Endothelial cell of umbilical vein (primary cell): ENCODE results near the gene TXN2. TPM values are rescaled to one million over a fixed set of nuclear protein-coding genes. Genes with fewer than 3 reads are reported as not detected.
"Not testable (repeated sequence)": the region's sequence is repeated elsewhere in the genome, so short reads cannot be mapped to it uniquely, and the experiment has no call there.

Source experiments
- BruUV-seq: library from RNA; stranded (reverse); fragments of 400-500 nt; replicated peaks from 2 replicates; lab custom pipeline; 2021; lab: Mats Ljungman, UMichigan
- CTCF ChIA-PET: fragments of 300-600, 350-600 bp; sonication (Branson Sonifier 250); formaldehyde crosslinking; loops from one replicate; lab custom pipeline; 2021; ENCODE audit warnings: antibody characterized with exemption, inconsistent platforms; lab: Charles Lee
- POLR2A ChIA-PET: fragments of 300-600, 350-600 bp; sonication (Branson Sonifier 250); formaldehyde crosslinking; loops from one replicate; lab custom pipeline; 2021; ENCODE audit warnings: antibody characterized with exemption, inconsistent platforms; lab: Charles Lee
- DNase-seq: peaks from one replicate; pipeline ENCODE4 v3.0.0-alpha.2; 2011; ENCODE audit warnings: low read depth, low spot score
- FAIRE-seq: peaks from 2 replicates; lab custom pipeline; 2011; peaks lifted over from hg19 to GRCh38; lab: Jason Lieb, UNC
- H2AFZ ChIP-seq: 2 replicates; pipeline ENCODE4 v1.6.0; 2012; ENCODE audit warnings: low read depth, low read length, control low read depth, inconsistent platforms
- H3K27ac ChIP-seq: 2 replicates; pipeline ENCODE4 v1.5.1; 2011; ENCODE audit warnings: low read depth, mild to moderate bottlenecking, control low read depth, low read length, moderate library complexity; ENCODE audit not compliant: insufficient read depth
- H3K27me3 ChIP-seq, 2 experiments: 2 replicates each; pipeline versions ENCODE4 v1.6.0 to v1.6.1; 2011; ENCODE audit warnings: low read length in 2 of 2, mixed read lengths in 1 of 2; ENCODE audit not compliant: control insufficient read depth in 2 of 2, insufficient read depth in 2 of 2
- H3K36me3 ChIP-seq, 2 experiments: 2 replicates in 1 of 2; 3 replicates in 1 of 2; pipeline ENCODE4 v1.5.1; 2011; ENCODE audit warnings: low read length in 2 of 2, mild to moderate bottlenecking in 1 of 2, moderate library complexity in 1 of 2; ENCODE audit not compliant: control insufficient read depth in 2 of 2, insufficient read depth in 2 of 2; ENCODE audit errors: extremely low read depth in 1 of 2
- H3K4me1 ChIP-seq: 3 replicates; pipeline ENCODE4 v1.5.1; 2011; ENCODE audit warnings: mild to moderate bottlenecking, low read length; ENCODE audit not compliant: control insufficient read depth, insufficient read depth; ENCODE audit errors: extremely low read depth
- H3K4me2 ChIP-seq: 2 replicates; pipeline ENCODE4 v1.6.1; 2011; ENCODE audit warnings: low read length, control low read depth, mixed read lengths; ENCODE audit not compliant: insufficient read depth
- H3K4me3 ChIP-seq, 3 experiments: fragments of 200-600 bp in 1 of 3; sonication (generic), shearing (Covaris generic) in 1 of 3; replicated peaks in 1 of 3; 2 replicates each; pipeline ENCODE4 v1.5.1; 2011 to 2016; ENCODE audit warnings: control low read depth in 3 of 3, low read length in 3 of 3, mild to moderate bottlenecking in 2 of 3, inconsistent platforms in 1 of 3, low read depth in 1 of 3, moderate library complexity in 1 of 3; ENCODE audit not compliant: insufficient read depth in 1 of 3
- H3K79me2 ChIP-seq: 2 replicates; pipeline ENCODE4 v1.6.0; 2012; ENCODE audit warnings: low read length, inconsistent platforms; ENCODE audit not compliant: control insufficient read depth, insufficient read depth
- H3K9ac ChIP-seq: replicated peaks from 2 replicates; pipeline ENCODE3; 2011; ENCODE audit warnings: low read length, control low read depth; ENCODE audit not compliant: insufficient read depth; ENCODE audit errors: extremely low read depth
- H3K9me1 ChIP-seq: replicated peaks from 3 replicates; pipeline ENCODE4 v1.6.0; 2011; ENCODE audit warnings: mild to moderate bottlenecking, low read length; ENCODE audit not compliant: control insufficient read depth, insufficient read depth; ENCODE audit errors: extremely low read depth
- H3K9me3 ChIP-seq: replicated peaks from 2 replicates; pipeline ENCODE4 v1.5.1; 2012; ENCODE audit warnings: low read length, inconsistent platforms; ENCODE audit not compliant: control insufficient read depth, insufficient read depth
- H4K20me1 ChIP-seq: replicated peaks from 2 replicates; pipeline ENCODE3; 2011; ENCODE audit warnings: mild to moderate bottlenecking, low read length; ENCODE audit not compliant: control insufficient read depth, insufficient read depth; ENCODE audit errors: extremely low read depth
- dilution Hi-C: fragments of 300-500 bp; cut with MboI; formaldehyde crosslinking; loops from one replicate; pipeline ENCODE4 v1.15.0; 2019; ENCODE audit warnings: low sequenced_read_pairs; ENCODE audit not compliant: extremely low pct_ligation_motif_present
- intact Hi-C: fragments of 100-400 bp; cut with micrococcal nuclease; formaldehyde crosslinking; loops from one replicate; pipeline ENCODE4 v1.10.0; 2022
- polyA plus RNA-seq, 4 experiments: library from polyadenylated mRNA; depleted of rRNA in 3 of 4; stranded (reverse) in 3 of 4; unstranded in 1 of 4; fragments of >200 nt; gene quantifications; 2 replicates each; pipeline versions ENCODE4 v1.2.1 to v1.2.3, GENCODE V29; 2011 to 2012; ENCODE audit warnings: missing spikeins in 1 of 4
- total RNA-seq: library from RNA; stranded (reverse); gene quantifications from 2 replicates; pipeline ENCODE4 v1.2.3, GENCODE V29; 2021
- TF ChIP-seq, protein P1 (sequence below), 2 donors: IDR thresholded peaks; 1 replicate in 1 of 2; 2 replicates in 1 of 2; pipeline ENCODE4 v1.5.1; 2011; ENCODE audit warnings: low read length in 2 of 2, mild to moderate bottlenecking in 2 of 2, moderate library complexity in 2 of 2, control low read depth in 1 of 2, inconsistent platforms in 1 of 2, low read depth in 1 of 2; ENCODE audit not compliant: insufficient read depth in 1 of 2; ENCODE audit errors: extremely low read depth in 1 of 2

TXN2 gene
- total and polyA plus RNA-seq, 2 donors (not counting 3 experiments of a cell fraction or from before 2014, with no cell fraction given), result 75.9 to 183 TPM

DNA sequence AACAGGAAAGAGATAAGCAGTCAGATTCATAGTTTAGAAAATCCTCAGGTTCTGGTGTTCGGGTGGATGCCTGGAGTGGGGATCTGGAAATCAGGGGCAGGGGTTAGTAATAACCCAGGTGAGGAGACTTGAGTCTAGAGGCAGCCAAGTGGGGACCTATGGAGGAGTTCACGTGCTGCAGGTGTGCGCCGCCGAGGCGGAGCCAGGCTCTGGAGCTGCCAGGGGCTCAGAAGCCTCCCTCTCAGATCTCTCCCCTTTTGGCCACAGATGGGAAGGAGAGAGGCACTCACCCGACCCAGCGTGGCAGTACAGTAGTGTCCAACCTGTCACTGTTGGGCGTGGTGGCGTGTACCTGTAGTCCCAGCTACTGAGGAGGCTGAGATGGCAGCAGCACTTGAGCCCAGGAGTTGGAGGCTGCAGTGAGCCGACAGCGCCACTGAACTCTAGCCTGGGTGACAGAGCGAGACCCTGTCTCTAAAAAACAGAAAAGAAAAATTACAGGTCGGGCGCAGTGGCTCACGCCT, 27.5 kb downstream of the TXN2 start:
- no peak overlapping the region for H3K4me2 ChIP-seq
- H3K4me3 ChIP-seq, result no peak overlapping the region
- no peaks in the 10 kb centered on the region for H3K27me3 ChIP-seq
- peaks cover 24% of the 10 kb centered on the region for H3K4me1 ChIP-seq
- no peaks in the 10 kb centered on the region for H3K9me1 ChIP-seq
- H4K20me1 ChIP-seq, result no peaks in the 10 kb centered on the region
- no TSS peak for BruUV-seq
- CTCF ChIA-PET, result interaction anchor here (3.0 kb wide), 1 partner anchor 17 kb away, joined by 22 read pairs; no protein-coding TSS in a partner anchor
- intact Hi-C loops, result no loop called here
- no peaks in the 10 kb centered on the region for H3K79me2 ChIP-seq
- no peak for DNase-seq
- no peaks in the 10 kb centered on the region for H3K9me3 ChIP-seq
- H3K36me3 ChIP-seq, result no peaks in the 10 kb centered on the region
- dilution Hi-C loops, result no loop called here
- POLR2A ChIA-PET, result no interaction called here
- FAIRE-seq, result no peak
- TF ChIP-seq, protein P1, sequence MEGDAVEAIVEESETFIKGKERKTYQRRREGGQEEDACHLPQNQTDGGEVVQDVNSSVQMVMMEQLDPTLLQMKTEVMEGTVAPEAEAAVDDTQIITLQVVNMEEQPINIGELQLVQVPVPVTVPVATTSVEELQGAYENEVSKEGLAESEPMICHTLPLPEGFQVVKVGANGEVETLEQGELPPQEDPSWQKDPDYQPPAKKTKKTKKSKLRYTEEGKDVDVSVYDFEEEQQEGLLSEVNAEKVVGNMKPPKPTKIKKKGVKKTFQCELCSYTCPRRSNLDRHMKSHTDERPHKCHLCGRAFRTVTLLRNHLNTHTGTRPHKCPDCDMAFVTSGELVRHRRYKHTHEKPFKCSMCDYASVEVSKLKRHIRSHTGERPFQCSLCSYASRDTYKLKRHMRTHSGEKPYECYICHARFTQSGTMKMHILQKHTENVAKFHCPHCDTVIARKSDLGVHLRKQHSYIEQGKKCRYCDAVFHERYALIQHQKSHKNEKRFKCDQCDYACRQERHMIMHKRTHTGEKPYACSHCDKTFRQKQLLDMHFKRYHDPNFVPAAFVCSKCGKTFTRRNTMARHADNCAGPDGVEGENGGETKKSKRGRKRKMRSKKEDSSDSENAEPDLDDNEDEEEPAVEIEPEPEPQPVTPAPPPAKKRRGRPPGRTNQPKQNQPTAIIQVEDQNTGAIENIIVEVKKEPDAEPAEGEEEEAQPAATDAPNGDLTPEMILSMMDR (IDR thresholded peaks at IDR 0.05; ENCODE audit: extremely low read depth in 1 of 2, insufficient read depth in 1 of 2, low read depth in 1 of 2, low read length in 2 of 2), result no peak
- no peak overlapping the region for H3K9ac ChIP-seq
- H3K27ac ChIP-seq, result no peak overlapping the region
- H2AFZ ChIP-seq, result no peak overlapping the region

DNA sequence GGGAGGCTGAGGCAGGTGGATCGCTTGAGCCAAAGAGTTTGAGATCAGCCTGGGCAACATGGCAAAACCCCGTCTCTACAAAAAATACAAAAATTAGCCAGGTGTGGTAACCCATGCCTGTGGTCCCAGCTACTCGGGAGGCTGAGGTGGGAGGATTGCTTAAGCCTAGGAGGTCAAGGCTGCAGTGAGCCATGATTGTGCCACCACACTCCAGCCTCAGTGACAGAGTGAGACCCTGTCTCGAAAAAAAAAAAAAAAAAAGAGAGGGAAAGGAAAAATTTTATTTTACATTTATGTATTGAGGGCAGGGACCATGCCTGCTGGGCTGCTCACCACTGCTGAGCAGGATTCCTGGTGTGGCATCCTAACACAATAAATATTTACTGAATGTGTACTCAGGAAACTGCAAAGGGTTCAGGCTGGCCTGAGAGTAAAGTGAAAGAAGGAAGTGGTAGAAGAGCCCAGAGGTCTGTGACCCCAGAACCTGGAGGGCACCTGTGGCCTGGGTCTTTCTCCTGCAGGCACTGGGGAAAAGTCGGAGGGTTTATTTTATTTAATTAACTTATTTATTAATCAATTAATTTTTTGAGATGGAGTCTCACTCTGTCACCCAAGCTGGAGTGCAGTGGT, 28.3 kb downstream of the TXN2 start:
- dilution Hi-C loops, H2AFZ ChIP-seq, H3K79me2 ChIP-seq, H4K20me1 ChIP-seq, H3K9me3 ChIP-seq, BruUV-seq, intact Hi-C loops, H3K36me3 ChIP-seq, H3K27me3 ChIP-seq, DNase-seq, H3K9ac ChIP-seq, H3K9me1 ChIP-seq, H3K27ac ChIP-seq, H3K4me3 ChIP-seq, H3K4me2 ChIP-seq: not testable (repeated sequence)
- peak; percentile 47 for FAIRE-seq
- POLR2A ChIA-PET, result interaction anchor here (0.7 kb wide), 1 partner anchor 93 kb away, joined by 6 read pairs; no protein-coding TSS in a partner anchor
- CTCF ChIA-PET, result interaction anchor here (0.7 to 3.0 kb wide), 3 partner anchors 17 to 119 kb away, joined by 3 to 22 read pairs (median 6); no protein-coding TSS in a partner anchor
- peaks cover 24% of the 10 kb centered on the region for H3K4me1 ChIP-seq
